ENCODE results near the gene ZMPSTE24.

GRCh38 chr1:40239626-40240025 lies 18.4 kb upstream of the ZMPSTE24 start:
- TF ChIP-seq POLR2A (IDR thresholded peaks at IDR 0.05; ENCODE audit: borderline replicate concordance, extremely low read depth, insufficient read depth, insufficient read length) = no peak
- TF ChIP-seq EGR1 (IDR thresholded peaks at IDR 0.05; ENCODE audit: low read depth) = no peak
